GM12878 (cell line): ENCODE results near the gene FNIP1. TPM values are rescaled to one million over a fixed set of nuclear protein-coding genes. Genes with fewer than 3 reads are reported as not detected.

Source experiments
- GABPA ChIP-seq: IDR thresholded peaks from 2 replicates; pipeline ENCODE4 v1.6.1; 2014; ENCODE audit warnings: antibody characterized with exemption, low read depth, mild to moderate bottlenecking, inconsistent platforms
- SREBF1 ChIP-seq: IDR thresholded peaks from 2 replicates; pipeline ENCODE4 v1.6.1; 2012; ENCODE audit warnings: mild to moderate bottlenecking, low read length
- TARDBP ChIP-seq: IDR thresholded peaks from 2 replicates; pipeline ENCODE4 v1.6.1; 2016; ENCODE audit warnings: borderline replicate concordance
- TCF12 ChIP-seq: IDR thresholded peaks from 2 replicates; pipeline ENCODE4 v1.6.1; 2011; ENCODE audit warnings: low read depth, mild to moderate bottlenecking, low read length
- ZZZ3 ChIP-seq: IDR thresholded peaks from 2 replicates; pipeline ENCODE4 v1.6.1; 2011; ENCODE audit warnings: low read depth; ENCODE audit not compliant: control insufficient read depth, insufficient read length
- polyA plus RNA-seq, 11 experiments: library from polyadenylated mRNA; depleted of rRNA in 4 of 11; unstranded in 6 of 11; stranded (reverse) in 5 of 11; fragments of >200 nt; fragmentation: Nextera tagmentation in 4 of 11; fragmentation: Illumina TruSeq in 1 of 11; extraction: Ambion mirVana in 4 of 11; extraction: Trizol in 1 of 11; gene quantifications; 1 replicate in 1 of 11; 2 replicates in 10 of 11; pipeline versions ENCODE4 v1.2.1 to v1.2.3, GENCODE V29; 2011 to 2016; ENCODE audit warnings: inconsistent platforms in 2 of 11, missing spikeins in 2 of 11, low read depth in 1 of 11
- total RNA-seq, 4 experiments: library from RNA; depleted of rRNA in 3 of 4; stranded (reverse); fragments of >200 nt in 3 of 4; fragmentation: Illumina TruSeq in 1 of 4; extraction: Trizol in 1 of 4; gene quantifications; 2 replicates each; pipeline versions ENCODE4 v1.2.1 to v1.2.3, GENCODE V29; 2013 to 2021
- TF ChIP-seq, protein P1 (sequence below): fragments of 150-350 bp; IDR thresholded peaks from 2 replicates; pipeline ENCODE4 v1.6.1; 2014; ENCODE audit warnings: mild to moderate bottlenecking, low read depth, low read length
- TF ChIP-seq, protein P2 (sequence below): fragments of 450-650 bp; IDR thresholded peaks from 2 replicates; pipeline ENCODE4 v1.6.1; 2016; ENCODE audit warnings: mild to moderate bottlenecking, moderate library complexity, borderline replicate concordance

The FNIP1 gene
- total and polyA plus RNA-seq, 10 of the 15 experiments (the other 5 are each of a cell fraction or from before 2014, with no cell fraction given): 4.3 to 18.0 (median 14.0) TPM

DNA sequence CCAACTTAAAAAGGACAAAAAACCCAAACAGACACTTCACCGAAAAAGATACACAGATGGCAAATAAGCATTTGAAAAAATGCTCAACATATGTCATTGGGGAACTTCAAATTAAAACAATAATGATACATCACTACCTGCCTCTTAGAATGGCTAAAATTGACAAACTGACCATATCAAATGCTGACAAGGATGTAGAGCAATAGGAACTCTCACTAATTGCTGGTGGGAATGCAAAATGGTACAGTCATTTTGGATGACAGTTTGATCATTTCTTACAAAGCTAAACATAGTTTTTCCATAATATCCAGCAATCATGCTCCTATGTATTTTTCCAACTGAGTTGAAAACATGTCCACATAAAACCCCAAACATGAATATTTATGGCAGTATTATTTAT lies 102.9 kb downstream of the FNIP1 start (continued):
- TF ChIP-seq, protein P1, sequence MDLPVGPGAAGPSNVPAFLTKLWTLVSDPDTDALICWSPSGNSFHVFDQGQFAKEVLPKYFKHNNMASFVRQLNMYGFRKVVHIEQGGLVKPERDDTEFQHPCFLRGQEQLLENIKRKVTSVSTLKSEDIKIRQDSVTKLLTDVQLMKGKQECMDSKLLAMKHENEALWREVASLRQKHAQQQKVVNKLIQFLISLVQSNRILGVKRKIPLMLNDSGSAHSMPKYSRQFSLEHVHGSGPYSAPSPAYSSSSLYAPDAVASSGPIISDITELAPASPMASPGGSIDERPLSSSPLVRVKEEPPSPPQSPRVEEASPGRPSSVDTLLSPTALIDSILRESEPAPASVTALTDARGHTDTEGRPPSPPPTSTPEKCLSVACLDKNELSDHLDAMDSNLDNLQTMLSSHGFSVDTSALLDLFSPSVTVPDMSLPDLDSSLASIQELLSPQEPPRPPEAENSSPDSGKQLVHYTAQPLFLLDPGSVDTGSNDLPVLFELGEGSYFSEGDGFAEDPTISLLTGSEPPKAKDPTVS: no peak
- no peak for TF ChIP-seq TARDBP
- no peak for TF ChIP-seq TCF12
- TF ChIP-seq GABPA: no peak
- no peak for TF ChIP-seq SREBF1
- TF ChIP-seq, protein P2, sequence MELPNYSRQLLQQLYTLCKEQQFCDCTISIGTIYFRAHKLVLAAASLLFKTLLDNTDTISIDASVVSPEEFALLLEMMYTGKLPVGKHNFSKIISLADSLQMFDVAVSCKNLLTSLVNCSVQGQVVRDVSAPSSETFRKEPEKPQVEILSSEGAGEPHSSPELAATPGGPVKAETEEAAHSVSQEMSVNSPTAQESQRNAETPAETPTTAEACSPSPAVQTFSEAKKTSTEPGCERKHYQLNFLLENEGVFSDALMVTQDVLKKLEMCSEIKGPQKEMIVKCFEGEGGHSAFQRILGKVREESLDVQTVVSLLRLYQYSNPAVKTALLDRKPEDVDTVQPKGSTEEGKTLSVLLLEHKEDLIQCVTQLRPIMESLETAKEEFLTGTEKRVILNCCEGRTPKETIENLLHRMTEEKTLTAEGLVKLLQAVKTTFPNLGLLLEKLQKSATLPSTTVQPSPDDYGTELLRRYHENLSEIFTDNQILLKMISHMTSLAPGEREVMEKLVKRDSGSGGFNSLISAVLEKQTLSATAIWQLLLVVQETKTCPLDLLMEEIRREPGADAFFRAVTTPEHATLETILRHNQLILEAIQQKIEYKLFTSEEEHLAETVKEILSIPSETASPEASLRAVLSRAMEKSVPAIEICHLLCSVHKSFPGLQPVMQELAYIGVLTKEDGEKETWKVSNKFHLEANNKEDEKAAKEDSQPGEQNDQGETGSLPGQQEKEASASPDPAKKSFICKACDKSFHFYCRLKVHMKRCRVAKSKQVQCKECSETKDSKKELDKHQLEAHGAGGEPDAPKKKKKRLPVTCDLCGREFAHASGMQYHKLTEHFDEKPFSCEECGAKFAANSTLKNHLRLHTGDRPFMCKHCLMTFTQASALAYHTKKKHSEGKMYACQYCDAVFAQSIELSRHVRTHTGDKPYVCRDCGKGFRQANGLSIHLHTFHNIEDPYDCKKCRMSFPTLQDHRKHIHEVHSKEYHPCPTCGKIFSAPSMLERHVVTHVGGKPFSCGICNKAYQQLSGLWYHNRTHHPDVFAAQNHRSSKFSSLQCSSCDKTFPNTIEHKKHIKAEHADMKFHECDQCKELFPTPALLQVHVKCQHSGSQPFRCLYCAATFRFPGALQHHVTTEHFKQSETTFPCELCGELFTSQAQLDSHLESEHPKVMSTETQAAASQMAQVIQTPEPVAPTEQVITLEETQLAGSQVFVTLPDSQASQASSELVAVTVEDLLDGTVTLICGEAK: no peak
- TF ChIP-seq ZZZ3: no peak
- TF ChIP-seq, all 136 proteins: peak for 0
